IPS-15b (cell line): ENCODE data around the gene BCL2L1.
A peak's percentile ranks its signal among the peaks of the same experiment; 100 is the strongest.

Experiments
- H3K27me3 ChIP-seq: one replicate; pipeline ENCODE4 v1.6.1; 2013; ENCODE audit warnings: low read length; ENCODE audit not compliant: control insufficient read depth, insufficient read depth
- H3K36me3 ChIP-seq: one replicate; pipeline ENCODE4 v1.6.1; 2013; ENCODE audit warnings: low read length; ENCODE audit not compliant: control insufficient read depth, insufficient read depth
- H3K4me1 ChIP-seq: one replicate; pipeline ENCODE4 v1.6.1; 2013; ENCODE audit warnings: mild to moderate bottlenecking, low read length; ENCODE audit not compliant: control insufficient read depth, insufficient read depth
- H3K4me3 ChIP-seq: one replicate; pipeline ENCODE4 v1.5.1; 2013; ENCODE audit warnings: low read depth, low read length
- H3K9ac ChIP-seq: one replicate; pipeline ENCODE4 v1.6.1; 2013; ENCODE audit warnings: low read depth, mild to moderate bottlenecking, low read length
- H3K9me3 ChIP-seq: one replicate; pipeline ENCODE4 v1.6.1; 2013; ENCODE audit warnings: mild to moderate bottlenecking, low read length; ENCODE audit not compliant: control insufficient read depth, insufficient read depth

Gene BCL2L1

GRCh38 chr20:31694842-31695593, 27.6 kb downstream of the BCL2L1 start:
- Histone ChIP-seq H3K9me3 (no peaks in the 10 kb centered on the region), H3K36me3 (peaks cover 4% of the 10 kb centered on the region), H3K9ac (no peak overlapping the region), H3K4me3 (no peak overlapping the region), H3K4me1 (peaks cover 38% of the 10 kb centered on the region), H3K27me3 (no peaks in the 10 kb centered on the region)

- H3K4me3 ChIP-seq = no peak overlapping the region
- peaks cover 37% of the 10 kb centered on the region for H3K4me1 ChIP-seq
- no peaks in the 10 kb centered on the region for H3K9me3 ChIP-seq
- H3K36me3 ChIP-seq = no peaks in the 10 kb centered on the region
- H3K27me3 ChIP-seq = no peaks in the 10 kb centered on the region
- peak overlapping the region; percentile 4 for H3K9ac ChIP-seq
Observed at GRCh38 chr20:31693987-31694661, 28.5 kb downstream of the BCL2L1 start.

- Histone ChIP-seq H3K4me1 (peaks cover 36% of the 10 kb centered on the region), H3K9me3 (no peaks in the 10 kb centered on the region), H3K9ac (no peak overlapping the region), H3K4me3 (no peak overlapping the region), H3K36me3 (no peaks in the 10 kb centered on the region), H3K27me3 (no peaks in the 10 kb centered on the region)
Observed at GRCh38 chr20:31693402-31693801, 29.3 kb downstream of the BCL2L1 start.

- Histone ChIP-seq H3K9me3 (no peaks in the 10 kb centered on the region), H3K27me3 (no peaks in the 10 kb centered on the region), H3K4me1 (peaks cover 36% of the 10 kb centered on the region), H3K4me3 (no peak overlapping the region), H3K9ac (no peak overlapping the region), H3K36me3 (peaks cover 5% of the 10 kb centered on the region)
Observed at GRCh38 chr20:31691646-31692275, 30.9 kb downstream of the BCL2L1 start.

GRCh38 chr20:31690124-31690666, 32.5 kb downstream of the BCL2L1 start:
- Histone ChIP-seq H3K9ac (no peak overlapping the region), H3K36me3 (peaks cover 5% of the 10 kb centered on the region), H3K4me3 (no peak overlapping the region), H3K4me1 (peaks cover 28% of the 10 kb centered on the region), H3K27me3 (no peaks in the 10 kb centered on the region), H3K9me3 (no peaks in the 10 kb centered on the region)

GRCh38 chr20:31689141-31689540, 33.5 kb downstream of the BCL2L1 start:
- H3K27me3 ChIP-seq = no peaks in the 10 kb centered on the region
- H3K4me1 ChIP-seq = peaks cover 17% of the 10 kb centered on the region
- no peaks in the 10 kb centered on the region for H3K9me3 ChIP-seq
- H3K9ac ChIP-seq = no peak overlapping the region
- H3K4me3 ChIP-seq = no peak overlapping the region
- H3K36me3 ChIP-seq = peaks cover 6% of the 10 kb centered on the region

- H3K4me1 ChIP-seq = peaks cover 7% of the 10 kb centered on the region
- H3K27me3 ChIP-seq = no peaks in the 10 kb centered on the region
- no peak overlapping the region for H3K9ac ChIP-seq
- no peak overlapping the region for H3K4me3 ChIP-seq
- H3K9me3 ChIP-seq = no peaks in the 10 kb centered on the region
- peaks cover 11% of the 10 kb centered on the region for H3K36me3 ChIP-seq
Observed at GRCh38 chr20:31687777-31688176, 34.9 kb downstream of the BCL2L1 start.

- H3K9ac ChIP-seq = no peak overlapping the region
- H3K9me3 ChIP-seq = no peaks in the 10 kb centered on the region
- no peaks in the 10 kb centered on the region for H3K4me1 ChIP-seq
- H3K27me3 ChIP-seq = no peaks in the 10 kb centered on the region
- peaks cover 12% of the 10 kb centered on the region for H3K36me3 ChIP-seq
- H3K4me3 ChIP-seq = no peak overlapping the region
Observed at GRCh38 chr20:31685853-31686643, 36.6 kb downstream of the BCL2L1 start.

- Histone ChIP-seq H3K9me3 (no peaks in the 10 kb centered on the region), H3K4me3 (no peak overlapping the region), H3K9ac (no peak overlapping the region), H3K36me3 (peaks cover 12% of the 10 kb centered on the region), H3K27me3 (no peaks in the 10 kb centered on the region), H3K4me1 (no peaks in the 10 kb centered on the region)
Observed at GRCh38 chr20:31684153-31685015, 38.3 kb downstream of the BCL2L1 start.

- Histone ChIP-seq H3K27me3 (no peaks in the 10 kb centered on the region), H3K4me1 (peaks cover 4% of the 10 kb centered on the region), H3K36me3 (peaks cover 19% of the 10 kb centered on the region), H3K9ac (no peak overlapping the region), H3K9me3 (no peaks in the 10 kb centered on the region), H3K4me3 (no peak overlapping the region)
Observed at GRCh38 chr20:31682927-31683326, 39.7 kb downstream of the BCL2L1 start.
